ENCODE data around the gene IL31.

GRCh38 chr12:122195405-122195804, 21.4 kb upstream of the IL31 start:
- TF ChIP-seq POLR2A (IDR thresholded peaks at IDR 0.05; ENCODE audit: low read depth, low read length) (no peak), MXI1 (IDR thresholded peaks at IDR 0.05; ENCODE audit: borderline replicate concordance, low read depth, low read length) (no peak), NFE2L2 (IDR thresholded peaks at IDR 0.05; ENCODE audit: low read depth, low read length) (no peak), RCOR1 (IDR thresholded peaks at IDR 0.05; ENCODE audit: insufficient replicate concordance, low read length) (no peak), ELK1 (IDR thresholded peaks at IDR 0.05; ENCODE audit: borderline replicate concordance, low read depth, low read length) (no peak), RAD21 (IDR thresholded peaks at IDR 0.05; ENCODE audit: low read length) (no peak)
- TF ChIP-seq, protein P1, sequence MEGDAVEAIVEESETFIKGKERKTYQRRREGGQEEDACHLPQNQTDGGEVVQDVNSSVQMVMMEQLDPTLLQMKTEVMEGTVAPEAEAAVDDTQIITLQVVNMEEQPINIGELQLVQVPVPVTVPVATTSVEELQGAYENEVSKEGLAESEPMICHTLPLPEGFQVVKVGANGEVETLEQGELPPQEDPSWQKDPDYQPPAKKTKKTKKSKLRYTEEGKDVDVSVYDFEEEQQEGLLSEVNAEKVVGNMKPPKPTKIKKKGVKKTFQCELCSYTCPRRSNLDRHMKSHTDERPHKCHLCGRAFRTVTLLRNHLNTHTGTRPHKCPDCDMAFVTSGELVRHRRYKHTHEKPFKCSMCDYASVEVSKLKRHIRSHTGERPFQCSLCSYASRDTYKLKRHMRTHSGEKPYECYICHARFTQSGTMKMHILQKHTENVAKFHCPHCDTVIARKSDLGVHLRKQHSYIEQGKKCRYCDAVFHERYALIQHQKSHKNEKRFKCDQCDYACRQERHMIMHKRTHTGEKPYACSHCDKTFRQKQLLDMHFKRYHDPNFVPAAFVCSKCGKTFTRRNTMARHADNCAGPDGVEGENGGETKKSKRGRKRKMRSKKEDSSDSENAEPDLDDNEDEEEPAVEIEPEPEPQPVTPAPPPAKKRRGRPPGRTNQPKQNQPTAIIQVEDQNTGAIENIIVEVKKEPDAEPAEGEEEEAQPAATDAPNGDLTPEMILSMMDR (conservative IDR thresholded peaks at IDR 0.05; ENCODE audit: low read depth, low read length): no peak

Measured in IMR-90 (cell line).